Tibial nerve (tissue), 4 donors: ENCODE data around the gene BCR.
"Not testable (repeated sequence)": the region's sequence is repeated elsewhere in the genome, so short reads cannot be mapped to it uniquely, and the experiment has no call there.

Source experiments
- CTCF ChIP-seq, 5 experiments: fragments of 200-600 bp in 3 of 5; fragments of 450-650 bp in 2 of 5; sonication (generic) in 3 of 5; IDR thresholded peaks; one replicate each; pipeline ENCODE4 v1.5.1; 2016 to 2019; ENCODE audit warnings: antibody characterized with exemption in 5 of 5, mild to moderate bottlenecking in 3 of 5, moderate library complexity in 2 of 5
- EP300 ChIP-seq, 2 donors: sonication (generic); formaldehyde crosslinking; IDR thresholded peaks; one replicate each; pipeline ENCODE4 v1.6.1; 2017; ENCODE audit warnings: antibody characterized with exemption in 2 of 2, mild to moderate bottlenecking in 1 of 2

- TF ChIP-seq CTCF, EP300 (IDR thresholded peaks at IDR 0.05): not testable (repeated sequence)
Measured at GRCh38 chr22:23309261-23309660, 129.0 kb downstream of the BCR start.
